ENCODE results near the gene CASQ1. TPM values are rescaled to one million over a fixed set of nuclear protein-coding genes. Genes with fewer than 3 reads are reported as not detected.
A peak's percentile ranks its signal among the peaks of the same experiment; 100 is the strongest.

CASQ1 gene
- total RNA-seq, 1 experiment from 2014 or later = not detected

- DNase-seq (ENCODE audit: low read depth) = no peak
These were observed 21.6 kb upstream of the CASQ1 start for GRCh38 chr1:160168609-160169369.

GRCh38 chr1:160169553-160170399 lies 20.6 kb upstream of the CASQ1 start:
- DNase-seq (ENCODE audit: low read depth) = peak; percentile 21

- no peak for DNase-seq (ENCODE audit: low read depth)
These were observed 19.0 kb upstream of the CASQ1 start for GRCh38 chr1:160171354-160171753.

DNA sequence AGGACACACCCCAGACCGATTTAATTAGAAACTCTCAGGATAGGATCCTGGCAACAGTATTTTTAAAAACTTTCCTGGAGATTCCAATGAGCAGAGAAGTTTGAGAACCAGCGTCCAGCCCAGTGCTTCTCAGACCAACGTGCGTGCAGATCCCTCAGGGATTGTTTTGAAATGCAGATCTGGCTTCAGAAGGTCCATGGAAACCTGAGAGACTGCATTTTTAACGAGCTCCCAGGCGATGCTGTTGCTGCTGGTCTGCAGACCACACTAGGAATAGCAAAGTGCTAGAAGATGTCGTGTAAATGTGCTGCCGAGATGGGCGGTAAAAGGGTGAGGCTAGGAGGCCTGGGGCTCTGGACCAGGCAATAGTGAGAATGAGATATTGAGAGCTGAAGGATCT lies 18.4 kb upstream of the CASQ1 start:
- no peak for DNase-seq (ENCODE audit: low read depth)

- no peak for DNase-seq (ENCODE audit: low read depth)
These were observed 13.1 kb upstream of the CASQ1 start for GRCh38 chr1:160177231-160177630.

DNA sequence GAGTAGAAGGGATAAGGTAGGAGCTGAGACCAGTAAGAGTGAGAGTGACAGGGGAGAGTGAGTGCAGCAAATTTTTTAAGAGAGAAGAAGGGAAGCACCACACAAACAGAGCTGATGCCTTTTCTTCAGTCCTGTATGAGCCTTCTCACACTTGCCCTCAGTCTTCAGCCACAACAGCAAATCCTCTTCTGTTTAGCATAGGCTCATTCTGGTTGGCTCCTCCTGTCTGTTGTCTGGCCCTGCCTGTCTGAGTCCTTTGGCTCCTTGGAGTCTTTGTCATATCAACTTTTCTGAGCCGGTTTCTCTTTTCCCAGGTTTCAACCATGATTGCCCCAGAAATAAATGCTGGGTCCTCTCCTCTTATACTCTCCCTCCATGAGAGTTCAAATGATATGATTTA lies 12.7 kb upstream of the CASQ1 start:
- DNase-seq (ENCODE audit: low read depth) = no peak

GRCh38 chr1:160178731-160179130 lies 11.6 kb upstream of the CASQ1 start:
- DNase-seq (ENCODE audit: low read depth) = no peak

GRCh38 chr1:160179336-160179735 lies 11.0 kb upstream of the CASQ1 start:
- no peak for DNase-seq (ENCODE audit: low read depth)

GRCh38 chr1:160186246-160186645 lies 4.1 kb upstream of the CASQ1 start:
- no peak for DNase-seq (ENCODE audit: low read depth)

GRCh38 chr1:160186729-160187128 lies 3.6 kb upstream of the CASQ1 start:
- DNase-seq (ENCODE audit: low read depth) = no peak

- DNase-seq (ENCODE audit: low read depth) = no peak
These were observed 3.0 kb upstream of the CASQ1 start for GRCh38 chr1:160187407-160187806.

DNA sequence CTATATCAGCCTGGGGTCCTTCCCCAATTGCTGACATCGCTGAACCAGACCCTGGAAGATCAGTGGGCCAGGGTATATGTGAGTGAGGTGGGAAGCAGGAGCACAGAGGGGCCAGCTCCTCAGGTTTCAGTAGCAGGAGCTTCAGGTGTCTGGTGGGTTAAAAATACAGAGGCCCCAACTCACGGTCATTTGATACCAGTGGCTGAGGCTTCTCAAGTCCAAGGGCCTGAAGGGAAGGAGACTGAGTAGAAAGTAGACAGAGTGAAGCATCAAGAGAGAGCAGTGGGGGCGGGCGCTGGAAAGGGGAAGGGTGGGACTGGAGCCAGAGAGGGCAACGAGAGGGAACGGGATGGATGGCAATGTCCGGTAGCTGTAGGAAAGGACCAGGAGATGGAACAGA lies 2.0 kb upstream of the CASQ1 start:
- DNase-seq (ENCODE audit: low read depth) = no peak

- DNase-seq (ENCODE audit: low read depth) = no peak
These were observed 1.4 kb downstream of the CASQ1 start for GRCh38 chr1:160191756-160192155.

- DNase-seq (ENCODE audit: low read depth) = no peak
These were observed 1.9 kb downstream of the CASQ1 start for GRCh38 chr1:160192234-160192633.

DNA sequence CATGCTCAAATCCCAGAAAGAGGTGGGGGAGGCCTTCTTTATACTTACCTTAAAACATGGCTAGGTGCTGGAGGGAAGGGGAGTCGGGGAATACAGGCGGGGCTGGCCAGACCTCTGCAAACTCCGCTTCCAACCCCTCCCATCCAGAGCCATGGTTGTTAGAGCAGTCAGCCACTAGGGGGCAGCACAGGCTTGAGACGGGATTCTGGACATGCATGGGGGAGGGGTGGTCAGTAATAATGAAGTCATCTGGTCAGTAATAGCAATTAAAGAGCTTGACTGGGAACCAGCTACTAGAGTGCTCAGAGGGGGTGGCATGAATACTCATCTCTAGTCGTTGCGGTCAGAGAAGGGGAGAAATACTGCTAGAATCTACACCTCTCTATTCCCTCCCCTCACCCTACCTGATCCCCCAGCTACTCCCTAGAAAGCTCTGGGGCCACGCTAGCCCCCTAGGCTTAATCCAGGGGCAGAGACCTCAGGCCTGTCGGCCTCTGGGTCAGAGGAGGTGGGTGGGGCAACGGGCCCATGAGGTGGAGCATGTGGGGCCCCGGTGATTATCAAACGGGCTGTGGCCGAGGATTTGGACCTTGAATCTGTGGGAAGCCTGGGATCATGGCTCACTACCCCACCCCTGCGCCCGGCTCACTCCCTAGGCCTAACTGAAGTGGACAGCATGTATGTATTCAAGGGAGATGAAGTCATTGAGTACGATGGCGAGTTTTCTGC lies 2.9 kb downstream of the CASQ1 start:
- DNase-seq (ENCODE audit: low read depth) = peak; percentile 75

DNA sequence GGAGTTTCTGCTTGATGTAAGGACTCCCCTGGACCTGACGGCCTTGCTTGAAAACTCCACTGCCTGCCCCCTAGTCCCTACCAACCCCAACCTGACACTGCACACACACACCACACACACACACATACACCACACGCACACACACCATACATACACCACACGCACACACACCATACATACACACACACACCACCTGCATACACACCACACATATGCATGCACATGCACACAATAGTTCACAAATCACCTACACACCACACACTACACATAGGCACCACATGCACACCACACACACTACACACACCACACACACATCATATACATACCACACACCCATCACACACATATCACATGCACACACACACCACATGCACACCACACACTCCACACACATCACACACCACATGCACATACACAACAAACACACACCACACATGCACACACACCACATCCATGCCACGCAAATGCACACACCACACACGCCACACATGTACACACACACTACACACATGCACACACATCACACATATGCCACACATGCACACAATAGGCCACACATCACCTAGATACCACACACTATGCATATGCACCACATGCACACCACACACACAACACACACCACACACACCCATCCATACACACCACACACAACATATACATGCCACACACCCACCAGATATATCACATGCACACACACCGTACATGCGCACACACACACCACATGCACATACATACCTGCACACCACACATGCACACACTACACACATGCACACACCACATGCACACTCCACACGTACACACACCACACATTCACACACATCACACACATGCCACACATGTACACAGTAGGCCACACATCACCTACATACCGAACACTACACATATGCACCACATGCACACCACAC lies 3.7 kb downstream of the CASQ1 start:
- no peak for DNase-seq (ENCODE audit: low read depth)

GRCh38 chr1:160194737-160195059 lies 4.3 kb downstream of the CASQ1 start:
- no peak for DNase-seq (ENCODE audit: low read depth)

DNA sequence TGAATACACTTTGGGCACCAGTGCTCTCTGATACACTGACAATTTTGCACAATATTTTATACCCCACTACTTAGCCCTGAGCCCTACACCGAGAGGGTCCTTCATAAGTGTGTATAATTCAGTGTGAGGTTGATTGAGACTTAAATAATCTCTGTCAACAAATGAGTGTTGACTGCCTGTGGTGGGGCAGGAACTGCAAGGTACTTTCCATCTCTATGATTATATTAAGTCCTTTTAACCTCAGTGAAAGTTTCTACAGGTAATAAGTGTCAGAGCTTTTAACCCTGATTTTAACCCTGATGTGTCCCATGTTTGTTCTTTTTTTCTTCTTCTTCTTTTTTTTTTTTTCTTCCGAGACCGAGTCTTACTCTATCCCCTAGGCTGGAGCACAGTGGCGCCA lies 5.8 kb downstream of the CASQ1 start:
- DNase-seq (ENCODE audit: low read depth) = no peak

- DNase-seq (ENCODE audit: low read depth) = no peak
These were observed 6.9 kb downstream of the CASQ1 start for GRCh38 chr1:160197231-160197630.

GRCh38 chr1:160200786-160201185 lies 10.4 kb downstream of the CASQ1 start:
- no peak for DNase-seq (ENCODE audit: low read depth)

- peak; percentile 24 for DNase-seq (ENCODE audit: low read depth)
These were observed 14.3 kb downstream of the CASQ1 start for GRCh38 chr1:160204526-160205241.
